K562 (cell line): ENCODE measurements around the gene HIPK2. TPM values are rescaled to one million over a fixed set of nuclear protein-coding genes. Genes with fewer than 3 reads are reported as not detected.

Experiments
- CREB1 ChIP-seq, 2 experiments: sonication (generic) in 1 of 2; formaldehyde crosslinking in 1 of 2; IDR thresholded peaks; 2 replicates each; pipeline versions ENCODE4 v1.6.1 to v1.8.0; 2012 to 2022; ENCODE audit warnings: inconsistent platforms in 1 of 2, mild to moderate bottlenecking in 1 of 2, missing genetic modification reagents in 1 of 2, moderate library complexity in 1 of 2
- ELK3 ChIP-seq: fragments of 450-650 bp; formaldehyde crosslinking; IDR thresholded peaks from 2 replicates; pipeline ENCODE4 v1.4.0; 2020; ENCODE audit warnings: mild to moderate bottlenecking
- FIP1L1 ChIP-seq: fragments of 200-400 bp; formaldehyde crosslinking; IDR thresholded peaks from 2 replicates; pipeline ENCODE4 v1.6.1; 2018; ENCODE audit warnings: mild to moderate bottlenecking, low read depth, low read length; ENCODE audit not compliant: poor library complexity, severe bottlenecking
- GTF2F1 ChIP-seq: IDR thresholded peaks from 2 replicates; pipeline ENCODE4 v1.6.1; 2011; ENCODE audit warnings: low read depth, low read length, improper control_type of control experiment
- HES1 ChIP-seq: fragments of 450-650 bp; IDR thresholded peaks from 2 replicates; pipeline ENCODE4 v1.6.1; 2016; ENCODE audit warnings: low read depth, mild to moderate bottlenecking, moderate library complexity
- HINFP ChIP-seq: fragments of 450-650 bp; conservative IDR thresholded peaks from 2 replicates; pipeline ENCODE4 v1.6.1; 2016; ENCODE audit warnings: missing genetic modification characterization, low read depth, mild to moderate bottlenecking, control low read depth, missing compliant biosample characterization
- HNRNPL ChIP-seq: fragments of 200-400 bp; formaldehyde crosslinking; IDR thresholded peaks from 2 replicates; pipeline ENCODE4 v1.6.1; 2017; ENCODE audit warnings: low read depth, mild to moderate bottlenecking, low read length
- IFI16 ChIP-seq: fragments of 250-450 bp; sonication (Bioruptor Pico); IDR thresholded peaks from 2 replicates; pipeline ENCODE4 v2.1.2; 2022; ENCODE audit warnings: mild to moderate bottlenecking, inconsistent platforms
- IRF9 ChIP-seq: fragments of 450-650 bp; IDR thresholded peaks from 2 replicates; pipeline ENCODE4 v1.6.1; 2016; ENCODE audit warnings: missing biosample characterization, missing genetic modification characterization
- JUNB ChIP-seq: fragments of 450-650 bp; formaldehyde crosslinking; conservative IDR thresholded peaks from 2 replicates; pipeline ENCODE4 v1.4.0; 2020; ENCODE audit warnings: mild to moderate bottlenecking
- MCM3 ChIP-seq: fragments of 450-650 bp; IDR thresholded peaks from 2 replicates; pipeline ENCODE4 v1.6.1; 2016
- NONO ChIP-seq, 2 experiments: fragments of 200-400 bp in 1 of 2; fragments of 450-650 bp in 1 of 2; formaldehyde crosslinking in 1 of 2; IDR thresholded peaks; 2 replicates each; pipeline ENCODE4 v1.6.1; 2017; ENCODE audit warnings: low read depth in 2 of 2, mild to moderate bottlenecking in 2 of 2, moderate library complexity in 2 of 2, low read length in 1 of 2
- OTX1 ChIP-seq: fragments of 450-650 bp; formaldehyde crosslinking; IDR thresholded peaks from 2 replicates; pipeline ENCODE4 v1.4.0; 2022; ENCODE audit warnings: mild to moderate bottlenecking
- PHB ChIP-seq: fragments of 250-450 bp; sonication (Bioruptor Pico); IDR thresholded peaks from 2 replicates; pipeline ENCODE4 v1.5.0; 2021
- PTBP1 ChIP-seq: fragments of 200-400 bp; formaldehyde crosslinking; IDR thresholded peaks from 2 replicates; pipeline ENCODE4 v1.6.1; 2017; ENCODE audit warnings: low read depth, low read length
- RBFOX2 ChIP-seq: fragments of 200-400 bp; formaldehyde crosslinking; IDR thresholded peaks from 2 replicates; pipeline ENCODE4 v1.6.1; 2017; ENCODE audit warnings: low read depth, mild to moderate bottlenecking, low read length, moderate library complexity
- STAG1 ChIP-seq: sonication (generic); formaldehyde crosslinking; IDR thresholded peaks from 2 replicates; pipeline ENCODE4 v1.5.0; 2020; ENCODE audit warnings: missing genetic modification reagents, borderline replicate concordance
- STAT6 ChIP-seq: sonication (generic); formaldehyde crosslinking; IDR thresholded peaks from 2 replicates; pipeline ENCODE4 v1.8.1; 2023; ENCODE audit warnings: mild to moderate bottlenecking, missing genetic modification reagents
- ZNF445 ChIP-seq: fragments of 250-450 bp; sonication (Bioruptor Pico); IDR thresholded peaks from 2 replicates; pipeline ENCODE4 v1.4.0; 2020; ENCODE audit warnings: low read depth, mild to moderate bottlenecking, moderate library complexity
- ZNF740 ChIP-seq, 3 experiments: fragments of 200-800 bp in 1 of 3; sonication (Bioruptor generic) in 1 of 3; sonication (generic) in 1 of 3; formaldehyde crosslinking in 1 of 3; IDR thresholded peaks; 2 replicates each; pipeline versions ENCODE4 v1.6.1 to v1.8.0; 2016 to 2022; ENCODE audit warnings: mild to moderate bottlenecking in 2 of 3, missing compliant biosample characterization in 2 of 3, missing genetic modification characterization in 2 of 3, missing genetic modification reagents in 1 of 3
- polyA plus RNA-seq, 8 experiments: library from polyadenylated mRNA; depleted of rRNA in 4 of 8; stranded (reverse) in 5 of 8; unstranded in 3 of 8; fragments of >200 nt; fragmentation: Nextera tagmentation in 2 of 8; fragmentation: Illumina TruSeq in 1 of 8; extraction: Ambion mirVana in 2 of 8; extraction: Trizol in 1 of 8; gene quantifications; 2 replicates each; pipeline versions ENCODE4 v1.2.1 to v1.2.3, GENCODE V29; 2011 to 2014; ENCODE audit warnings: inconsistent platforms in 1 of 8, missing spikeins in 1 of 8
- total RNA-seq, 7 experiments: library from RNA; depleted of rRNA in 6 of 7; stranded (reverse); fragments of >200 nt in 6 of 7; fragmentation: Illumina TruSeq in 2 of 7; extraction: Trizol in 2 of 7; gene quantifications; 2 replicates each; pipeline versions ENCODE4 v1.2.1 to v1.2.3, GENCODE V29; 2011 to 2021; ENCODE audit warnings: low replicate concordance in 1 of 7

The HIPK2 gene
- total and polyA plus RNA-seq, 9 of the 15 experiments (the other 6 are each of a cell fraction or from before 2014, with no cell fraction given) = 0.69 to 19.8 (median 5.1) TPM

- TF ChIP-seq PTBP1 (no peak), MCM3 (no peak), IRF9 (no peak), NONO (IDR thresholded peaks at IDR 0.05; ENCODE audit: low read depth in 2 of 2, low read length in 1 of 2) (no peak), RBFOX2 (no peak), GTF2F1 (no peak), ZNF445 (CRISPR knock-in tag) (no peak), PHB (CRISPR knock-in tag) (no peak), FIP1L1 (no peak), JUNB (no peak), ZNF740 (CRISPR knock-in tag; IDR thresholded peaks at IDR 0.05) (no peak), ZNF740 (tag; IDR thresholded peaks at IDR 0.05) (no peak), HINFP (tag) (no peak), ELK3 (CRISPR knock-in tag) (no peak), STAG1 (0 out of 2 replicates have a peak, but pooled peaks have one; percentile 50), HES1 (no peak), STAT6 (no peak), HNRNPL (no peak), CREB1 (IDR thresholded peaks at IDR 0.05) (no peak), CREB1 (CRISPR knock-in tag; IDR thresholded peaks at IDR 0.05) (no peak), IFI16 (CRISPR knock-in tag) (no peak), OTX1 (CRISPR knock-in tag) (no peak)
Observed at GRCh38 chr7:139620676-139621344, 157.0 kb downstream of the HIPK2 start (continued).
